Measurements from ENCODE around the gene FAM120A. TPM values are rescaled to one million over a fixed set of nuclear protein-coding genes. Genes with fewer than 3 reads are reported as not detected.

The FAM120A gene
- polyA plus RNA-seq, 1 donor from 2014 or later = 8.9 TPM

GRCh38 chr9:93475108-93475507 lies 23.6 kb downstream of the FAM120A start:
- Histone ChIP-seq H3K9me2 (ENCODE audit: insufficient read depth, low read length) (no peaks in the 10 kb centered on the region), H4K20me1 (ENCODE audit: insufficient read depth) (no peaks in the 10 kb centered on the region), H3K79me2 (replicated peaks; ENCODE audit: insufficient read depth, low read length) (peaks cover 7% of the 10 kb centered on the region), H3K27me3 (ENCODE audit: insufficient read depth, low read depth, low read length) (no peaks in the 10 kb centered on the region), H3K9ac (ENCODE audit: low read length) (no peak overlapping the region), H3K9me3 (ENCODE audit: low read length) (no peaks in the 10 kb centered on the region), H3K27ac (ENCODE audit: low read length) (no peak overlapping the region), H3K4me2 (ENCODE audit: low read length) (no peak overlapping the region), H2AFZ (ENCODE audit: low read depth, low read length) (no peak overlapping the region), H3K36me3 (ENCODE audit: insufficient read depth, low read length) (no peaks in the 10 kb centered on the region), H3K4me3 (ENCODE audit: low read length) (no peak overlapping the region), H3F3A (ENCODE audit: insufficient read depth, low read length, poor library complexity, severe bottlenecking) (no peaks in the 10 kb centered on the region)
- TF ChIP-seq EP300 (conservative IDR thresholded peaks at IDR 0.05; ENCODE audit: poor library complexity, severe bottlenecking) (no peak), RAD21 (conservative IDR thresholded peaks at IDR 0.05) (no peak), REST (IDR thresholded peaks at IDR 0.05; ENCODE audit: borderline replicate concordance) (no peak), POLR2AphosphoS5 (IDR thresholded peaks at IDR 0.05) (no peak), MXI1 (conservative IDR thresholded peaks at IDR 0.05; ENCODE audit: poor library complexity, severe bottlenecking) (no peak), EZH2 (IDR thresholded peaks at IDR 0.05; ENCODE audit: borderline replicate concordance, insufficient read depth, low read length, poor library complexity, severe bottlenecking) (no peak), TAF1 (IDR thresholded peaks at IDR 0.05; ENCODE audit: low read depth) (no peak), SMC3 (conservative IDR thresholded peaks at IDR 0.05; ENCODE audit: poor library complexity) (no peak), CTCF (IDR thresholded peaks at IDR 0.05; ENCODE audit: poor library complexity, severe bottlenecking) (no peak)

GRCh38 chr9:93475856-93476255 lies 24.4 kb downstream of the FAM120A start:
- H3K27me3 ChIP-seq (ENCODE audit: insufficient read depth, low read depth, low read length) = no peaks in the 10 kb centered on the region
- H3K4me3 ChIP-seq (ENCODE audit: low read length) = no peak overlapping the region
- no peaks in the 10 kb centered on the region for H3K9me2 ChIP-seq (ENCODE audit: insufficient read depth, low read length)
- H3K9me3 ChIP-seq (ENCODE audit: low read length) = no peaks in the 10 kb centered on the region
- no peak for TF ChIP-seq RAD21 (conservative IDR thresholded peaks at IDR 0.05)
- no peak for TF ChIP-seq POLR2AphosphoS5 (IDR thresholded peaks at IDR 0.05)
- TF ChIP-seq SMC3 (conservative IDR thresholded peaks at IDR 0.05; ENCODE audit: poor library complexity) = no peak
- no peak for TF ChIP-seq REST (IDR thresholded peaks at IDR 0.05; ENCODE audit: borderline replicate concordance)
- TF ChIP-seq TAF1 (IDR thresholded peaks at IDR 0.05; ENCODE audit: low read depth) = no peak
- TF ChIP-seq EZH2 (IDR thresholded peaks at IDR 0.05; ENCODE audit: borderline replicate concordance, insufficient read depth, low read length, poor library complexity, severe bottlenecking) = no peak
- no peak for TF ChIP-seq CTCF (IDR thresholded peaks at IDR 0.05; ENCODE audit: poor library complexity, severe bottlenecking)
- no peak for TF ChIP-seq EP300 (conservative IDR thresholded peaks at IDR 0.05; ENCODE audit: poor library complexity, severe bottlenecking)
- no peak for TF ChIP-seq MXI1 (conservative IDR thresholded peaks at IDR 0.05; ENCODE audit: poor library complexity, severe bottlenecking)
- H3F3A ChIP-seq (ENCODE audit: insufficient read depth, low read length, poor library complexity, severe bottlenecking) = no peaks in the 10 kb centered on the region
- no peak overlapping the region for H3K9ac ChIP-seq (ENCODE audit: low read length)
- H3K4me2 ChIP-seq (ENCODE audit: low read length) = no peak overlapping the region
- H3K79me2 ChIP-seq (replicated peaks; ENCODE audit: insufficient read depth, low read length) = no peaks in the 10 kb centered on the region
- H2AFZ ChIP-seq (ENCODE audit: low read depth, low read length) = no peak overlapping the region
- H3K36me3 ChIP-seq (ENCODE audit: insufficient read depth, low read length) = no peaks in the 10 kb centered on the region
- no peak overlapping the region for H3K27ac ChIP-seq (ENCODE audit: low read length)
- no peaks in the 10 kb centered on the region for H4K20me1 ChIP-seq (ENCODE audit: insufficient read depth)

All from neural cell (in vitro differentiated cells).